Mesenchymal stem cell (in vitro differentiated cells and primary cell): Measurements from ENCODE around the gene DCDC1.

Experiments
- DNase-seq: peaks from one replicate; pipeline ENCODE4 v3.0.0-alpha.2; 2013
- H2AFZ ChIP-seq: one replicate; pipeline ENCODE4 v1.6.1; 2013; ENCODE audit warnings: low read depth, mild to moderate bottlenecking, control low read depth, inconsistent platforms, low read length, moderate library complexity
- H2AK5ac ChIP-seq: 2 replicates; pipeline ENCODE4 v1.6.1; 2013; ENCODE audit warnings: low read length, moderate library complexity, mild to moderate bottlenecking, inconsistent platforms; ENCODE audit not compliant: severe bottlenecking
- H2BK120ac ChIP-seq: one replicate; pipeline ENCODE4 v1.6.1; 2013; ENCODE audit warnings: low read depth, mild to moderate bottlenecking, inconsistent platforms, low read length, moderate library complexity
- H2BK12ac ChIP-seq, 2 experiments: one replicate each; pipeline ENCODE4 v1.6.1; 2013; ENCODE audit warnings: inconsistent platforms in 2 of 2, low read length in 2 of 2, mild to moderate bottlenecking in 2 of 2, moderate library complexity in 2 of 2, control low read depth in 1 of 2
- H2BK15ac ChIP-seq: one replicate; pipeline ENCODE4 v1.6.1; 2013; ENCODE audit warnings: mild to moderate bottlenecking, low read depth, inconsistent platforms; ENCODE audit not compliant: poor library complexity, severe bottlenecking
- H2BK5ac ChIP-seq: 2 replicates; pipeline ENCODE4 v1.6.1; 2013; ENCODE audit warnings: low read depth, mild to moderate bottlenecking, low read length, control low read depth, inconsistent platforms; ENCODE audit not compliant: poor library complexity, severe bottlenecking
- H3K14ac ChIP-seq, 2 experiments: one replicate each; pipeline ENCODE4 v1.6.1; 2013; ENCODE audit warnings: inconsistent platforms in 2 of 2, low read length in 2 of 2, control low read depth in 1 of 2, mild to moderate bottlenecking in 1 of 2, moderate library complexity in 1 of 2
- H3K18ac ChIP-seq, 2 experiments: one replicate each; pipeline ENCODE4 v1.6.1; 2013; ENCODE audit warnings: inconsistent platforms in 2 of 2, low read length in 2 of 2, control low read depth in 1 of 2, low read depth in 1 of 2, mild to moderate bottlenecking in 1 of 2
- H3K23ac ChIP-seq, 2 experiments: one replicate each; pipeline ENCODE4 v1.6.1; 2013; ENCODE audit warnings: inconsistent platforms in 2 of 2, low read length in 2 of 2, mild to moderate bottlenecking in 2 of 2, moderate library complexity in 2 of 2, control low read depth in 1 of 2
- H3K27ac ChIP-seq: 2 replicates; pipeline ENCODE4 v1.5.1; 2013; ENCODE audit warnings: mild to moderate bottlenecking, moderate library complexity, low read length, control low read depth, inconsistent platforms; ENCODE audit not compliant: poor library complexity, severe bottlenecking
- H3K27me3 ChIP-seq, 2 experiments: 2 replicates each; pipeline versions ENCODE4 v1.6.1 to v1.7.0; 2013; ENCODE audit warnings: low read length in 2 of 2, mild to moderate bottlenecking in 2 of 2, moderate library complexity in 2 of 2, control low read depth in 1 of 2, inconsistent platforms in 1 of 2; ENCODE audit not compliant: control insufficient read depth in 1 of 2, insufficient read depth in 1 of 2
- H3K36me3 ChIP-seq, 2 experiments: 2 replicates each; pipeline versions ENCODE4 v1.6.1 to v1.7.0; 2013; ENCODE audit warnings: low read length in 2 of 2, control low read depth in 1 of 2, inconsistent platforms in 1 of 2, low read depth in 1 of 2, mild to moderate bottlenecking in 1 of 2; ENCODE audit not compliant: insufficient read depth in 2 of 2, control insufficient read depth in 1 of 2
- H3K4ac ChIP-seq, 2 experiments: one replicate each; pipeline ENCODE4 v1.6.1; 2013; ENCODE audit warnings: inconsistent platforms in 2 of 2, low read length in 2 of 2, mild to moderate bottlenecking in 2 of 2, moderate library complexity in 2 of 2, control low read depth in 1 of 2, low read depth in 1 of 2
- H3K4me1 ChIP-seq: 2 replicates; pipeline ENCODE4 v1.6.1; 2013; ENCODE audit warnings: low read depth, low read length, control low read depth; ENCODE audit not compliant: control insufficient read depth, insufficient read depth
- H3K4me2 ChIP-seq: 2 replicates; pipeline ENCODE4 v1.6.1; 2013; ENCODE audit warnings: low read length, mild to moderate bottlenecking, inconsistent platforms; ENCODE audit not compliant: poor library complexity, severe bottlenecking
- H3K4me3 ChIP-seq, 2 experiments: 2 replicates each; pipeline versions ENCODE4 v1.5.1 to v1.7.0; 2013; ENCODE audit warnings: low read length in 2 of 2, mild to moderate bottlenecking in 2 of 2, control low read depth in 1 of 2, low read depth in 1 of 2; ENCODE audit not compliant: insufficient read depth in 1 of 2
- H3K79me1 ChIP-seq: replicated peaks from 2 replicates; pipeline ENCODE4 v1.6.1; 2013; ENCODE audit warnings: mild to moderate bottlenecking, control low read depth, low read length, inconsistent platforms; ENCODE audit not compliant: poor library complexity, severe bottlenecking
- H3K9ac ChIP-seq: 2 replicates; pipeline ENCODE4 v1.7.0; 2013; ENCODE audit warnings: mild to moderate bottlenecking, low read length, moderate library complexity
- H3K9me3 ChIP-seq: 2 replicates; pipeline ENCODE4 v1.7.0; 2013; ENCODE audit warnings: mild to moderate bottlenecking, low read length; ENCODE audit not compliant: control insufficient read depth
- H4K8ac ChIP-seq: one replicate; pipeline ENCODE4 v1.6.1; 2013; ENCODE audit warnings: inconsistent platforms, mild to moderate bottlenecking, low read length, moderate library complexity
- H4K91ac ChIP-seq: one replicate; pipeline ENCODE4 v1.6.1; 2013; ENCODE audit warnings: mild to moderate bottlenecking, low read length, inconsistent platforms
- WGBS: methylation state at CpG from one replicate; pipeline ENCODE4 v1.1.7; 2013; ENCODE audit warnings: mixed read lengths; 5-methylcytosine and 5-hydroxymethylcytosine counted together

Gene DCDC1

GRCh38 chr11:31059529-31059928 lies 310.0 kb downstream of the DCDC1 start:
- no peaks in the 10 kb centered on the region for H3K4me1 ChIP-seq
- H3K9me3 ChIP-seq, result no peaks in the 10 kb centered on the region
- H4K8ac ChIP-seq, result no peak overlapping the region
- H3K14ac ChIP-seq, result no peak overlapping the region
- no peak overlapping the region for H3K18ac ChIP-seq
- H2BK15ac ChIP-seq, result no peak overlapping the region
- H3K79me1 ChIP-seq, result no peaks in the 10 kb centered on the region
- no peak overlapping the region for H2BK5ac ChIP-seq
- H3K23ac ChIP-seq, result no peak overlapping the region
- DNase-seq, result no peak
- H2BK120ac ChIP-seq, result no peak overlapping the region
- no peak overlapping the region for H3K9ac ChIP-seq
- H3K27ac ChIP-seq, result no peak overlapping the region
- H3K27me3 ChIP-seq, result no peaks in the 10 kb centered on the region
- no peak overlapping the region for H4K91ac ChIP-seq
- H2AFZ ChIP-seq, result no peak overlapping the region
- no peak overlapping the region for H3K4me2 ChIP-seq
- H3K4ac ChIP-seq, result no peak overlapping the region
- H2AK5ac ChIP-seq, result no peak overlapping the region
- H3K36me3 ChIP-seq, result no peaks in the 10 kb centered on the region
- H3K4me3 ChIP-seq, result no peak overlapping the region
- H2BK12ac ChIP-seq, result no peak overlapping the region

GRCh38 chr11:31050061-31050765 lies 319.3 kb downstream of the DCDC1 start:
- peaks cover 15% of the 10 kb centered on the region for H3K9me3 ChIP-seq

GRCh38 chr11:31045335-31045734 lies 324.2 kb downstream of the DCDC1 start:
- H2BK15ac ChIP-seq, result no peak overlapping the region
- H3K9me3 ChIP-seq, result no peaks in the 10 kb centered on the region
- H3K9ac ChIP-seq, result no peak overlapping the region
- H3K18ac ChIP-seq, result no peak overlapping the region
- H2BK5ac ChIP-seq, result no peak overlapping the region
- H3K4me3 ChIP-seq, result no peak overlapping the region
- no peaks in the 10 kb centered on the region for H3K36me3 ChIP-seq
- no peak overlapping the region for H3K27ac ChIP-seq
- WGBS, result no CpG with 5 or more reads among the region's 5 CpGs
- H3K4ac ChIP-seq, result no peak overlapping the region
- H3K4me2 ChIP-seq, result no peak overlapping the region
- H2BK12ac ChIP-seq, result no peak overlapping the region
- no peak overlapping the region for H4K8ac ChIP-seq
- H2AK5ac ChIP-seq, result no peak overlapping the region
- no peaks in the 10 kb centered on the region for H3K79me1 ChIP-seq
- no peak overlapping the region for H3K14ac ChIP-seq
- no peak overlapping the region for H2BK120ac ChIP-seq
- H4K91ac ChIP-seq, result no peak overlapping the region
- H3K23ac ChIP-seq, result no peak overlapping the region
- no peak for DNase-seq
- no peaks in the 10 kb centered on the region for H3K4me1 ChIP-seq
- no peak overlapping the region for H2AFZ ChIP-seq
- no peaks in the 10 kb centered on the region for H3K27me3 ChIP-seq

More at GRCh38 chr11:31050061-31050765, 319.3 kb downstream of the DCDC1 start:
- no peak overlapping the region for H2AK5ac ChIP-seq
- no peaks in the 10 kb centered on the region for H3K27me3 ChIP-seq
- H3K79me1 ChIP-seq, result no peaks in the 10 kb centered on the region
- H3K9ac ChIP-seq, result no peak overlapping the region
- no peak overlapping the region for H2BK15ac ChIP-seq
- H3K4me3 ChIP-seq, result no peak overlapping the region
- no peak overlapping the region for H3K4ac ChIP-seq
- no peak overlapping the region for H3K14ac ChIP-seq
- H2BK12ac ChIP-seq, result no peak overlapping the region
- no peak overlapping the region for H3K18ac ChIP-seq
- H3K27ac ChIP-seq, result no peak overlapping the region
- no peak overlapping the region for H2BK5ac ChIP-seq
- no peak overlapping the region for H2AFZ ChIP-seq
- H3K36me3 ChIP-seq, result no peaks in the 10 kb centered on the region
- no peak overlapping the region for H3K23ac ChIP-seq
- DNase-seq, result no peak
- H3K4me1 ChIP-seq, result no peaks in the 10 kb centered on the region
- H4K8ac ChIP-seq, result no peak overlapping the region
- WGBS, result 72% methylated on average over 8 of the region's 10 CpGs
- H2BK120ac ChIP-seq, result no peak overlapping the region
- H4K91ac ChIP-seq, result no peak overlapping the region
- no peak overlapping the region for H3K4me2 ChIP-seq

- no peaks in the 10 kb centered on the region for H3K9me3 ChIP-seq
- H2BK120ac ChIP-seq, result no peak overlapping the region
- no peaks in the 10 kb centered on the region for H3K79me1 ChIP-seq
- H3K36me3 ChIP-seq, result no peaks in the 10 kb centered on the region
- H3K4ac ChIP-seq, result no peak overlapping the region
- no peak overlapping the region for H3K27ac ChIP-seq
- no peak overlapping the region for H3K4me2 ChIP-seq
- no peak overlapping the region for H3K18ac ChIP-seq
- no peak overlapping the region for H4K91ac ChIP-seq
- no peak overlapping the region for H3K14ac ChIP-seq
- H2BK15ac ChIP-seq, result no peak overlapping the region
- H3K4me3 ChIP-seq, result no peak overlapping the region
- H3K27me3 ChIP-seq, result peaks cover 0 to 3% of the 10 kb centered on the region in 2 experiments
- H3K23ac ChIP-seq, result no peak overlapping the region
- H4K8ac ChIP-seq, result no peak overlapping the region
- H3K4me1 ChIP-seq, result no peaks in the 10 kb centered on the region
- H3K9ac ChIP-seq, result no peak overlapping the region
- no peak overlapping the region for H2AFZ ChIP-seq
- no peak overlapping the region for H2BK12ac ChIP-seq
- no peak overlapping the region for H2BK5ac ChIP-seq
- no peak overlapping the region for H2AK5ac ChIP-seq
- WGBS, result 81% methylated on average over 7 of the region's 7 CpGs
- DNase-seq, result no peak
Observed at GRCh38 chr11:31030138-31030792, 339.3 kb downstream of the DCDC1 start.
